ENCODE measurements around the gene CXCL9. TPM values are rescaled to one million over a fixed set of nuclear protein-coding genes. Genes with fewer than 3 reads are reported as not detected.
"Not testable (repeated sequence)": the region's sequence is repeated elsewhere in the genome, so short reads cannot be mapped to it uniquely, and the experiment has no call there.

Gene CXCL9
- polyA plus RNA-seq, 10 donors: 0.04 to 0.59 (median 0.20) TPM; not detected in 1

DNA sequence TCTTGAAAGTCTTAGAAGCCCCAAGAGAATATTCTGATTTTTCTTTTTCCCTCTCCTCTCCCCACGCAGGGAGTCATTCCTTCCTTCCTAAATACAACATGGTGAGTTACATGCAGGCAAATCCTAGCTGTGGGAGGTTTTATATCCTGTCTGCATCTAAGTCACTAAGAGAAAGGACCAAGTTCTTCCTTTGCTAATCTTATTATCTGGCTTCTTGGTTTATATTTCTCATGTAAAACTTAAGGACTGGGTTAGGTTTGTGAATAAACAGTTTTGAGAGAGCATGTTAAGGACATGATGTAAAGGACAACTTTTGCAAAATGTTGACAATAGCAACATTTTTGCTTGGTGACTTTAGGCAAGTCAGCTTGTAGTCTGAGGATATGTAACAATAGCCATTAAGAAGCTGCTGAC, 5.1 kb upstream of the CXCL9 start:
- DNase-seq: no peak

DNA sequence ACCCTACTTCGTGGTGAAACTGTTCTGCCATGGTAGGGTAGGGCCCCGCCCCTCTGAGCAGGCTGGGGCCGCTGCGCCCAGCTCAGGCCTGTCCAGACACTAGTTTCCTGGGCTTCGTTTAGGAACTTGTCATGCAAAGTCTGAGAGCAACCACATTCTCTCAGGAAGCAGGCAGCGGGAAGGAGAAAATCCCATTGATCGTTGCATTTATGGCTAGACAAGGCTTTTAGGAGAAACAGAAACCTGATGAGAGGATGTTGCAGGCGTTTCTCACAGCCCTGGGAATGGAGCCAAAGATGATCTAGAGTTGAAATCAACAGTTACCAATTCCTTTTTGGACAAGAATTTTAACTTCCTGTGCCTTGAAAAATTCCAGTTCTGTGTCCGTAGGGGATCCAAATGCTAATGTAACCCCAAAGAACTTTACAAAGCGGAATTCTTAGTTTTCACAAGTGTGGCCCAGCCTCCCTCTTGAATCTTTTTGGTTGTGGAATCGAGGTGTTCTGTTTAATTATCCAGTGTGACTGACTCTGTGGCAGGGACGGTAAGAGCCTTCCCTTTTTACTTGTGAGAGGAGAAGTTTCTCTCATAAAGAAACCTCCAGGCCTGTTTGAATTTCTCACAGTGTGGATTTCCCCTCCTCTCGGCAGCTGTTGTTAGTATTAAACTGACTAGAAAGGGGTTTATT, 4.5 kb upstream of the CXCL9 start:
- DNase-seq: peak; percentile 73 to 92 (median 85)

DNA sequence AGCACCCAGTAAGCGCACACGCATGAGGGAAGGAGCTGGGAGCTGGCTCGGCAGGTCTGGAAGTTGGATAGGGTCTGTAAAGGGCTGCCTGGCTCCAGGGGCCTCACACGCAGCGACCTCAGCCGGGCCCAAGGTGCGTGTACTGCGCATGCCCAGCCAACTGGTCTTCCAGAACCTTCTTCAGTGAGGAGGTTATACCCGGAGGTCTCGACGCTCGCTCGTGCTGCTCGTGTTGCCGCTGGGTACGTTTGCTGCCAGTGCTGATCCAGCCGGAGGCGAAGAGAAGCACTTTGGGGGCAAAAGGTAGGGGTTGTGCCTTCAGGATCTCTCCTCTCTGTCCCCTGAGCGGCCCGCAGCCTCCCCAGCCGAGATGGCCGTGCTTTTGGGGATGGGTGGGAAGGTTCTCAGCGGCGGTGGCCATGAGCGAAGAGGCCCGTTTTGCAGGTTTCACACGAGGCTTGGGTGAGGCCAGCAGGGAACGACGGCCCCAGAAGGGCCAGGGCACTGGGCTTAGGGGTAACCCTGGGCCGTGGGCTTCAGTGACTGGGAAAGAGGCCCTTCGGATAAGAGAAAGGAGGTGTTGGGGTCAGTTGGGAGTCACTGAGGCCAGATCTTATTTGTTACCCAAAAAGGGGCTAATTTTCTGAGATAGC, 3.8 kb upstream of the CXCL9 start:
- no peak for DNase-seq

DNA sequence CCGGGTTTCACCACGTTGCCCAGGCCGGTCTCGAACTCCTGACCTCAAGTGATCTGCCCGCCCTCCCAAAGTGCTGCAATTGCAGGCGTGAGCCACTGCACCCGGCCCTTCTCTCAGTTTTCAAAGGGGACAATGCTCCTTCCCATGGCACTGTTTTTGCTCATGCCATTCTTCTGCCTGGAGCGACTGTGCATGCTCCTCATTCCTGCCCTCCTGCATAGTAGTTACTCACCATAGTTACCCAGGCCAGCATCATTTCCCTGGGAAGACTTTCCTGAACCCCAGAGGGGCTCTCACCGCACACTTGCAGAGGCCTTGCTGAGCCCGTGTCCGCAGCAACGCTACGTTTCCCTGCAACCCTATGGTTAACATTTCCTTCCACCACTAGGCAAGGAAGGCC, 3.3 kb upstream of the CXCL9 start:
- no peak for DNase-seq

DNA sequence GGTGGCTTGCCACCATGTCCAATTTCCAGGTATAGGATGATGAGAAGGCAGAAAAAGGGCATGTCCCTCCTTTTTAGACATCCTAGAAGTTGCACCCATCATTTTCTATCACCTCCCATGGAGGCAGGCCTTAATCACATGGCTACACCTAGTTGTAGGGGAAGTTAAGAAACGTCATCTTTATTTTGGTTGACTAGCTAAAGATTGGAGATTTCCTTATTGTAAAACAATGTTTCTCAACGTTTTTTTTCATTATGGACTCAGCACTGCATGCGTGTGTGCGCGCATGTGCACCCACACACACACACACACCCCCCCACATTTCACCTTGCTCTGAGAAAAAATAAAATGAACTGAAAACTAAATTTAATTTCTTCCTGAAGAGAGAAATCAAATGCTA, 2.0 kb upstream of the CXCL9 start:
- DNase-seq: no peak

DNA sequence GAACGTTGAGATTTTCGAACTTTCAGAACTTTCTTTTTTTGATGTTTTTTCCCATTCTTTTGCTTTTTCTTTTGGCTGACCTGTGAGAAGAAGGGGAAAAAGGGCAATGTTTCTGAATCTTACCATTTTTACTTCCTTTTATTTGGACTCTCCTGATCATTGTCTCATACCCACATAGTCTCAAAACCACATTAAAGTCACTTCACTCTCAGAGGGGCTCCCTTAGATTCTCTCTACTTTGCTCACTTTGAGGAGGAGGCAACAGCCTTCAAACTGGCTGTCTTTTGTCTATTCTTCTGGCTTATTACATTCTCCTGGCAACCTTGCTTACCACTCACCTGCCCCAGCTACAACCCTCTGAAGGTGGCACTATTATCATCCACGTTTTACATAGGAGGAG, 3.7 kb downstream of the CXCL9 start:
- DNase-seq: no peak

DNA sequence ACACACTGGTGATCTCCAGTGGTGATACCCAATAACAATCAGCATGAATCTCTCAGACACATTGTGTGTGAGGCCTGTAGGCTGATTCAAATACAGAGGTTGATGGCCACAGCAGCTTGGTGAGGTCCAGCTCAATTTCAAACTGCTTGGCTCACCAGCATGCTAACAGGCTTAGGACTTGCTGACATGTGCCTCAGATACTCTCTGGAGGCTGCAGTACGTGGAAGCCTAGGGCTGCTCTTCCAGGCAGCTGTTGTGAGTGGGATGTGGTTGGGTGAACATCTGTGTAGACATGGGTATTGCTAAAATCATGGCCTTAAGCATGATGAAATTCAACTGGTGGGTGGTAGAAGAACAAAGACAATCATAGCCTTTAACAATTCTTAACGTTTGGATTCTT, 4.3 kb downstream of the CXCL9 start:
- DNase-seq: no peak

DNA sequence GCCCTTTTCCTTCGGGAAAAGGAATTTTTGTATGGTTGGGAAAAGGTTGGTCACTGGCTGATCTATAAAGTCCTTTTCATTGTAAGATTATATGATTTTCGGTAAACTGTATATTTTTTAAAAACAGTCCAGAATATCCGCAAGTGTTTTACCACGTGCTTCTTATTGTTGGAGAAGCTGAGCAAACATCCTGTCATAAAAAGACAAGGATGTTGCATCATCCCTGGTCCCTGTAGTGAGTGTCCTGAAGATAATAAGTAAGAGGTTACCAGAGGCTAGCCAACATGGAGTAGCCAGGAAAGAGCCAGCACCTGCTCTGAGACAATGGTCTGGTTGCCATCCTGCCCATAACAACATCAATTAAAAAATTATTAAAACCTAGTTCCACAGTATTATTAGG, 5.1 kb downstream of the CXCL9 start:
- no peak for DNase-seq

DNA sequence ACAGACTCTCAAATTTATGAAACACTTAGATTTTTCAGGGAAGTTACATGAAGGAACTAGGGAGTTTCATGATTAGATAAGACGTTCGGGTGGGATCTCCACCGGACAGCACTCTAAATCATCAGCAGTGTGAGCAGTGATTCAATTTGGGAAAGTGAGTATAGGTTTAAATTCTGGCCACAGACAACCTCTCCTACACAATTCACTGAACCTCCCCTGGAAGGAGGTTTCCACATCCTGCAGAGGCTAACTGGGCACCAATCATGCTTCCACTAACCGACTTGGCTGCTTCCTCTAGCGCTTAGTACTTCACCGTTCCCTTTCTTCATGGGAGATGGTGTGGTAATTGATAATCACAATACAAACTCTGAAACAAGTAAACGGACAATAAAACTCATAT, 5.6 kb downstream of the CXCL9 start:
- no peak for DNase-seq

DNA sequence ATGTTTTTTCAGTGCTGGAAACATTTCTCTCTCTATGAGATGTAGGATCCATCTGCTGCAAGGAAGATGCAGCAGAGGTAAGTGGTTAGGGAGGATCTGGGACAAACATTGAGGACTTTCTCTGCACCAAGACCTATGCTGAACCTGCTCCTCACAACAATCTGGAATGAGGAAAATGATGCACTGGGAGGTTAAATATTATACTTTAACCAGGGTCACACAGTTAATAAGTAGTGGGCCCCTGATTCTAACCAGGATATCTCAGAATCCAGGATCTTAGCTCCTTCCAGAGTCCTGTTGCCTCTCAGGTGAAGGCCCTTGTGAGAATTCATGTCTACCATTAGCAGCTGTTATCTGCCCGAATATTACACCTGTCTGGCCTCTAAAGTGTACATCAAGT, 7.0 kb downstream of the CXCL9 start:
- DNase-seq: no peak

DNA sequence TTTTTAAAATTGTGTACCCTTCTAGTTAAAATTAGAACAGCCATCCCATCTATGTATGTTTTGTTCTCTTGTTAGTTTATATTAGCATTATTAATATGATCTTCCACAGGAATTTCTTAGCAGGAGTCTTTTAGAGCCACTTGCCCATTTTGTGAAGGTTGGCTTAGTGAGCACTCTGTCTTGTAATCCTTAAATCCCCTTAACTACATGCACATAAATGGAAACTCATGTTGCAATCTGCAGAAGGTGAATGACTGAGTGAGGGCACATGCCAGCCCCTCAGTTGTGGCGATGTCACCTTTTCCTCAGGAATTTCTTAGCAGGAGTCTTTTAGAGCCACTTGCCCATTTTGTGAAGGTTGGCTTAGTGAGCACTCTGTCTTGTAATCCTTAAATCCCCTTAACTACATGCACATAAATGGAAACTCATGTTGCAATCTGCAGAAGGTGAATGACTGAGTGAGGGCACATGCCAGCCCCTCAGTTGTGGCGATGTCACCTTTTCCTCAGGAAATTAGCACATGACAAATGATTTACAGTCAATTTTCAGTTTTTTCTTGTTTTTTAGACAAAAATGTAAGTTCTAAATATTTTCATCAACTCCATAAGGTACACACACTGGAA, 8.7 kb downstream of the CXCL9 start:
- not testable (repeated sequence) for DNase-seq

DNA sequence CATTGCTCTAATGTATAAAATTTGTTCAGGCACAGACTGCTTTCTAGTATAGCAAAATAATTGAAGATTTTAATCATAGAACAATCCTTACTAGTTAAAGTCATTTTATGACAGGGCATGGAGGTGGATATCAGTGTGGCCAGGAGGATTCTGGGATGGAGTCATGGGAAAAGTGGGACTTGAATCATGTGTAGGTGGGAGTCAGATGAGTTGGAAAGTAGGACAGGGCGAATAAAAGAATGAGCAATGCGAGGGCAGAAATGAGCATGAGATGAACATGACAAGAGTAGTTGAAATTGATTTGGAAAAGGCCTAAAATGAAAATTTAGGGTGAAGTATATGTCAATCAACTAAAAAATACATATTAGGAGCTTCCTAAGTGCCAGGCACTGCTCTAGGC, 9.4 kb downstream of the CXCL9 start:
- no peak for DNase-seq

DNA sequence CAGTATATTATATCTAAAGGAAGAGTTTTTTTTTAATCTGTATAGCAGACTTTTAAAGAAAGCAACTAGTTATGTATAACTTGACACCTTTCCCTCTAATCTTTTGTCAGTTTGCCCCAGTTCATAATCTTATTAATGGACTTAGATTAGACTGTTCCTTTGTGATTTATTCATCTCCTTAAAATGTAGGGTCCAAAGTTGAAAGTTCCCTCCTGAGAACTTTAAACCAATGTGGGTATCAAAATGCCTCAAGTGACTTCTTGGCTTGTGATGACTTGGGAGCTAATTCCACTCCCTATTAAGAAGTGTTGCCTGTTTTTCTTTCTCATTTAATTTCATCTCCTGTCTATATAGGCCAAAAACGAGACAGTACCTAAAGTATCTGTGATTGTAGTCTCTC, 10.2 kb downstream of the CXCL9 start:
- no peak for DNase-seq

DNA sequence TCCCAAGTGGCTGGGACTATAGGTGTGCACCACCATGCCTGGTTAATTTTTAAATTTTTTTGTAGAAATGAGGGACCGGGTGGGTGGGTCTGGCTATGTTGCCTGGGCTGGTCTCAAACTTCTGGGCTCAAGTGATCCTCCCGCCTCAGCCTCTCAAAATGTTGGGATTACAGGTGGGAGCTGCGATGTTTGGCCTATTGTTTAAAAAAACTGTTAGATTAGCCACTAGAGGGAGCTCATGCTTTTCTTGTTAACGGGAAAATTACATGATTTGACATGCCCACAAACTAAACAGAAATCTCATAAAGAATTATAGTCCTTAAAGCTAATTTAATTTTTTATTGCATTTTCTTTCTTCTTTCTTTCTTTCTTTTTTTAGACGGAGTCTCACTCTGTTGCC, 11.6 kb downstream of the CXCL9 start:
- peak; percentile 43 to 67 (median 47) for DNase-seq

DNA sequence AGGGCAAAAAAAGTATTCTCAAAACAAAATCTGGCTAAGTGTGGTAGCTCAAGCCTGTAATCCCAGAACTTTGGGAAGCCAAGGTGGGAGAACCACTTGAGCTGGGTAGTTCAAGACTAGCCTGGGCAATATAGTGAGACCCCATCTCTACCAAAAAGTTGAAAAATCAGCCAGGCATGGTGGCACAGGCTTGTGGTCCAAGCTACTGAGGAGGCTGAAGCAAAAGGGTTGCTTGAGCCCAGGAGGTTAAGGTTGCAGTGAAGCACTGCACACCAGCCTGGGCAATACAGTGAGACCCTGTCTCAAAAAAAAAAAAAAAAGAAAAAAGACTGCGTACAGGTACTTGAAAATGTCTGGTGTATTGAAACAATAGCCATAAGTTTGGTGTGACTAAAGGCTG, 14.8 kb downstream of the CXCL9 start:
- DNase-seq: no peak

DNA sequence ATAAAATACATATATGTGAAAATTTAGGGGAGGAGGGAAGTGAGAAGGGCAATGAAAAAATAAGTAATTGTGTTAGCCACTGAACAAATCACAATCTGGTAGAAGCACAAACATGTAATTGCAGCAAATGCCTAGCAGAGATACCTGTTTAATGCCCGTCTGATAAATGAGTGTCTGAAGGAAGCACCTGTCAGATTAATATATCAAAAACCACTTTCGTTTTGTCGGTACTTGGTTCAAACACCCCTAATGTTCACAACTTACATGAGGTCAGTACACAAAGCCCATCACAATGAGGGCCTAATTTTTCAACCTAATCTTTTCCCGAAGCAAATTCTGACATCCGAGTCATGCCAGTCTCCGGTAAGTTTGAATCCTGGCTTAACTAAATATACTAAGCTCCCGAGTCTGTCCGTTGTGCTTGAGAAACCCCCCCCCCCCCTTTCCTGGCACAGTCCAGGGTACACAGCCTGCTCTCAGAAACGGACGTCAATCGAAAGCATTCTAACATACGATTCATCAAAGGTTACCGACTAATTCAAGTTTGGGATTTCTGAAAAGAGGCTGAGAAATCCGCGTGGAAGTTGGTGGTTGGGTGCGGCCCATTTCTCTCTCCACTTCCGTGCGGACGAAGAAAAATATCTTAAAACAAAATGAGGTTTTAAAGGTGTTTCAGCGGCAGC, 17.3 kb downstream of the CXCL9 start:
- peak in 1 of 3 donors; percentile 5 for DNase-seq

DNA sequence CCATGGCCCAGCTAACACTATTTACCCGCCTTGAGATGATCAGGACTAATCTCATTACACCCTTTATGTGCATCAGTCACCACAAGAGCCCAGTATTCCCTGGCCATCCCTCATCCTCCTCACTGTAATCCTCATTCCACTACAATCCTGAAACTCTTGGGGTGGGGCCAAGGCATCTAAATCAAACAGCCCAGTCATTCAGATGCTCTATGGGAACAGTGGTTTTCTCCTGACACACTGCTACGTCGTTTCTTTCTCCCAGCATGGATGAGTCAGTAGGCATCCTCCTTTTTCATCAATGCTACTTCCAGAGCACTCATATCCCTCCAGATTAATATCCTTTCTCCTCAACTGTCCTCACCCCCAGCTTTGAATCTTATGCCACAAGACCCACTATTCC, 22.2 kb downstream of the CXCL9 start:
- DNase-seq: peak in 1 of 3 donors; percentile 80

DNA sequence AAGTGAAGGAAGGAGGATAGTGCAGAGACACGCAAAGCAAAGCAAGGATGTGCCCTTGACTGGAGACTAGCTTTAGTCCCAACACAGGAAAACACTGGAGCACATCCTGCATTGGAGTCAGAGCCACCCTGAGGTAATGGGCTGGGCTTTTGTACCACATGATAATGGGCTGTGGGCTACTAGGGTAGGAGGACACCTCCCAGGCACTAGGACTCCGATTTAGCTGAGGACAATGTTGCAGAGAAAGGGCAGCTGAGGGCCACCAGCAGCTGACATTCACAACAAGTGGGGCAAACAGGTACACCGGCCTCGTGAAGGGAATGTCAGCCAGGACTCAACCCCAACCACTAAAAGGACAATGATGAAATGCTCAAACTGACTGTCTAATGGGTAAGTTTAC, 26.7 kb downstream of the CXCL9 start:
- no peak for DNase-seq

DNA sequence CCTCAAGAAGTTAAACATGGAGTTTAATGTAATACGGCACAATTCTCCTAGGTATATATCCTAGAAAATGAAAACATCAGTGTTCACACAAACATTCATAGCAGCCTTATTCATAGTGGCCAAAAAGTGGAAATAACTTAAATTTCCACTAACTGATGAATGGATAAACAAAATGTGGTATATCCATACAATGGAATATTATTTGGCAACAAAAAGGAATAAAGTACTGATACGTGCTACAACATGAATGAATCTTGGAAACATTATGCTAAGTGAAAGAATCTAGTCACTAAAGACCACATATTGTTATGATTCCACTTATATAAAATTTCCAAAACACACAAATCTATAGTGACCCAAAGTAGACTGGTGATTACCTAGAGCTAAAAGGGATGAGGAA, 31.1 kb downstream of the CXCL9 start:
- no peak for DNase-seq

DNA sequence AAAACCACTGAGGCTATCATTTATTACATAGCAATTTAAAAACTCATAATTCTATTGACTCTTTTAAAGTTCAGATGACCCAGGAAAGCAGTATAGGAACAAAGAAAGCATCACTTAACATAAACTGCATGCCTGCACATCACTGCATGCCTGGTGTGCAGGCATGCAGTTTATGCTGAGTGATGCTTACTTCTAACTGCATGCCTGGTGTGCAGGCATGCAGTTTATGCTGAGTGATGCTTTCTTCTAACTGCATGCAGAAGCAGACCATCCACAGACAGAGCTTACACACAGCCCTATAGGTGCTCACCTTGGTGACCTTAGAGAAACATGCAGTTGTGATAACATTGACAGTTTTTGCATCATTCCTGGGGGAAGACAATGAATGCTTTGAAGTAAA, 33.5 kb downstream of the CXCL9 start:
- DNase-seq: no peak

DNA sequence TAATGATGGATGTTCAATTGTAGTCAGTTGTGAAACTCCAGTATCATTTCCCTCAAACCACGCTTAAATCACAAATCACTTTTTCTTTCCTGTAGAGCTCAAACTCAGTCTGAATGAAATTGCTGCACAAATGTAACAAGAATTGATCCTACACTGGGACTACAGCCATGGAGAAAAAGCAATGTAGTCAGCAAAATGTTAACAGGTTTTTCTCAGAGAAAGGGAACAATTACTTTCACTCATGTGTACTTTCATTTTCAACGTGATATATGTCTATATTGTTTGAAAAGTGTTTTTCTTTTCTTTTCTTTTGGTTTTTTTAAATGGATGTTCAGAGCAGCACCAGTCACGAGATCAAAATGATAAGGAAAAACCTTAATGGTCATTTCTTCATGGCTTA, 39.2 kb downstream of the CXCL9 start:
- no peak for DNase-seq

DNA sequence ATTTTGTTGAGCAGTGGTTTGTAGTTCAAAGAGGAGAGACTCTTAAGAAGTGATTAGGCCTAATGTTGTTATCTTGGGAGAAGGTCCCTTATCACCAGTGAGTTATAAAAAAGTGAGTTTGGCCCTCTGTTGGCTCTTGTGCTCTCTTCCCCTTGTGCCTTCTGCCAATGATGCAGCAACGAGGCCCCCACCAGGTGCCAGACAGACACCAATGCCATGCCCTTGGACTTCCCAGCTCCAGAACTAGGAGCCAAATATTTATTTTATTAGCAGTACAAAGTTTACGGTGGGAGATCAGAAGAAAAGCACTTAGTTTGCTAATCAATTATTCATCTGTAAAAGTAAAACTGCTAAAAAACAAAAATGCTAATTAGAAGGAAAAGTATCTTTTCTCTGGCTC, 43.8 kb downstream of the CXCL9 start:
- DNase-seq: no peak

DNA sequence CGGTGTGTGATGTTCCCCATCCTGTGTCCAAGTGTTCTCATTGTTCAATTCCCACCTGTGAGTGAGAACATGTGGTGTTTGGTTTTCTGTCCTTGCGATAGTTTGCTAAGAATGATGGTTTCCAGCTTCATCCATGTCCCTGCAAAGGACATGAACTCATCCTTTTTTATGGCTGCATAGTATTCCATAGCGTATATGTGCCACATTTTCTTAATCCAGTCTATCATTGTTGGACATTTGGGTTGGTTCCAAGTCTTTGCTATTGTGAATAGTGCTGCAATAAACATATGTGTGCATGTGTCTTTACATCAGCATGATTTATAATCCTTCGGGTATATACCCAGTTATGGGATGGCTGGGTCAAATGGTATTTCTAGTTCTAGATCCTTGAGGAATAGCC, 45.2 kb downstream of the CXCL9 start:
- DNase-seq: not testable (repeated sequence)

Measured in muscle of back (tissue), 11 donors.